Endothelial cell (in vitro differentiated cells): Measurements from ENCODE around the gene TLE2. TPM values are rescaled to one million over a fixed set of nuclear protein-coding genes. Genes with fewer than 3 reads are reported as not detected.

Experiments used
- DNase-seq: peaks from one replicate; pipeline ENCODE4 v3.0.0; 2021; ENCODE audit warnings: low spot score
- H3K27ac Mint-ChIP-seq: one replicate; pipeline ENCODE4 v1.8.0; 2021; ENCODE audit warnings: mixed read lengths, inconsistent platforms; ENCODE audit not compliant: unreplicated experiment
- H3K27me3 Mint-ChIP-seq: one replicate; pipeline ENCODE4 v1.8.0; 2021; ENCODE audit warnings: mild to moderate bottlenecking, moderate library complexity, mixed read lengths, inconsistent platforms; ENCODE audit not compliant: unreplicated experiment
- H3K36me3 Mint-ChIP-seq: one replicate; pipeline ENCODE4 v1.8.0; 2021; ENCODE audit warnings: mild to moderate bottlenecking, low read depth, mixed read lengths, inconsistent platforms; ENCODE audit not compliant: unreplicated experiment
- H3K4me1 Mint-ChIP-seq: one replicate; pipeline ENCODE4 v1.8.0; 2021; ENCODE audit warnings: mild to moderate bottlenecking, mixed read lengths, inconsistent platforms; ENCODE audit not compliant: unreplicated experiment
- H3K4me3 Mint-ChIP-seq: one replicate; pipeline ENCODE4 v1.8.0; 2021; ENCODE audit warnings: mild to moderate bottlenecking, mixed read lengths, inconsistent platforms; ENCODE audit not compliant: unreplicated experiment
- H3K9me3 Mint-ChIP-seq: one replicate; pipeline ENCODE4 v1.8.0; 2021; ENCODE audit warnings: mixed read lengths, inconsistent platforms; ENCODE audit not compliant: unreplicated experiment
- total RNA-seq: library from RNA; stranded (reverse); fragmentation: NEBNext Ultra II Directional; extraction: Animal tissue kit (Norgen Biotek cat#: 25700); gene quantifications from one replicate; pipeline ENCODE4 v1.2.1, GENCODE V29; 2021; ENCODE audit not compliant: unreplicated experiment
- TF ChIP-seq, protein P1 (sequence below): fragments of 200-600 bp; sonication (generic); IDR thresholded peaks from one replicate; pipeline ENCODE4 v1.5.0; 2021; ENCODE audit warnings: antibody characterized with exemption; ENCODE audit not compliant: unreplicated experiment

The TLE2 gene
- total RNA-seq, 1 donor from 2014 or later: 5.7 TPM

DNA sequence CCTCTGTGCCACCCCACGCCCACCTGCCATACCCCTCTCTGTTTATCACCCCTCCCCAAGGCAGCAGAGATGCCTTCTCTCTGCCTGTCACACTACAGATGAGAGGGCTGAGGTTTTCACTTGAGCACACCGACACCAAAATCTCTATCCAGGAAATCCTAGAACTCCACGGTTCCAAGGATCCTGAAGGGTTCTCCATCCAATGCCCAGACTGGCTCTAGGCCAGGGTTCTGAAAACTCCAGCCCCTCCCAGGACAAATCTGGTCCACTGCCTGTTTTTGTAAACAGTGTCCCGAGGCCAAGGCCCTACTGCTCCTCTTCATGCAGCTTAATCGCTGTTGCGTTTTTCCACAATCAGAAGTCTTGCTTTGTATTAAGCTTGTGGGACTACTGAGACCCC is 20.1 kb downstream of the TLE2 start:
- H3K27me3 Mint-ChIP-seq: peaks cover 8% of the 10 kb centered on the region
- H3K27ac Mint-ChIP-seq: no peak overlapping the region
- no peaks in the 10 kb centered on the region for H3K4me1 Mint-ChIP-seq
- H3K36me3 Mint-ChIP-seq: no peaks in the 10 kb centered on the region
- no peaks in the 10 kb centered on the region for H3K9me3 Mint-ChIP-seq
- H3K4me3 Mint-ChIP-seq: no peak overlapping the region
- no peak for DNase-seq
- TF ChIP-seq, protein P1, sequence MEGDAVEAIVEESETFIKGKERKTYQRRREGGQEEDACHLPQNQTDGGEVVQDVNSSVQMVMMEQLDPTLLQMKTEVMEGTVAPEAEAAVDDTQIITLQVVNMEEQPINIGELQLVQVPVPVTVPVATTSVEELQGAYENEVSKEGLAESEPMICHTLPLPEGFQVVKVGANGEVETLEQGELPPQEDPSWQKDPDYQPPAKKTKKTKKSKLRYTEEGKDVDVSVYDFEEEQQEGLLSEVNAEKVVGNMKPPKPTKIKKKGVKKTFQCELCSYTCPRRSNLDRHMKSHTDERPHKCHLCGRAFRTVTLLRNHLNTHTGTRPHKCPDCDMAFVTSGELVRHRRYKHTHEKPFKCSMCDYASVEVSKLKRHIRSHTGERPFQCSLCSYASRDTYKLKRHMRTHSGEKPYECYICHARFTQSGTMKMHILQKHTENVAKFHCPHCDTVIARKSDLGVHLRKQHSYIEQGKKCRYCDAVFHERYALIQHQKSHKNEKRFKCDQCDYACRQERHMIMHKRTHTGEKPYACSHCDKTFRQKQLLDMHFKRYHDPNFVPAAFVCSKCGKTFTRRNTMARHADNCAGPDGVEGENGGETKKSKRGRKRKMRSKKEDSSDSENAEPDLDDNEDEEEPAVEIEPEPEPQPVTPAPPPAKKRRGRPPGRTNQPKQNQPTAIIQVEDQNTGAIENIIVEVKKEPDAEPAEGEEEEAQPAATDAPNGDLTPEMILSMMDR: no peak

DNA sequence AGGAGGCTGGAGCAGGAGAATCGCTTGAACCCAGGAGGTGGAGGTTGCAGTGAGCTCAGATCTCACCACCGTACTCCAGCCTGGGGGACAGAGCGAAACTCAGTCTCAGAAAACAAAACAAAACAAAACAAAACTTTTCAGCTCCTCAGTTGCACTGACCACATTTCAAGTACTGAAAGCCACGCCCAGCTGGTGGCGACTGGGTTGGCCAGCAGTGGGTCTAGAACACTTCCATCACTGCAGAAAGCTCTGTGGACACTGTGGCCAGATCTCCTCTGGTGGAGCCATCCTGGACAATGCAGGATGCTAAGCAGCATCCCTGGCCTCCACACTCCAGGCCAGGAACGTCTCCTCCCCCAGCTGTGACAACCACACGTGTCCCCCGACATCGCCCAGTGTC is 21.1 kb downstream of the TLE2 start:
- no peak overlapping the region for H3K27ac Mint-ChIP-seq
- no peak for DNase-seq

GRCh38 chr19:3006075-3006767 is 22.9 kb downstream of the TLE2 start:
- no peaks in the 10 kb centered on the region for H3K4me1 Mint-ChIP-seq
- H3K27ac Mint-ChIP-seq: no peak overlapping the region
- H3K4me3 Mint-ChIP-seq: no peak overlapping the region
- no peaks in the 10 kb centered on the region for H3K36me3 Mint-ChIP-seq
- DNase-seq: no peak
- TF ChIP-seq, protein P1: no peak
- H3K9me3 Mint-ChIP-seq: no peaks in the 10 kb centered on the region
- H3K27me3 Mint-ChIP-seq: peaks cover 4% of the 10 kb centered on the region

More for the DNA sequence above, 21.1 kb downstream of the TLE2 start:
- Mint-ChIP-seq H3K27me3 (peaks cover 10% of the 10 kb centered on the region), H3K9me3 (no peaks in the 10 kb centered on the region), H3K36me3 (no peaks in the 10 kb centered on the region), H3K4me1 (no peaks in the 10 kb centered on the region), H3K4me3 (no peak overlapping the region)
- TF ChIP-seq, protein P1: no peak

GRCh38 chr19:3005345-3005744 is 23.7 kb downstream of the TLE2 start:
- Mint-ChIP-seq H3K36me3 (no peaks in the 10 kb centered on the region), H3K4me1 (no peaks in the 10 kb centered on the region), H3K9me3 (no peaks in the 10 kb centered on the region), H3K27me3 (peaks cover 4% of the 10 kb centered on the region), H3K4me3 (no peak overlapping the region), H3K27ac (no peak overlapping the region)
- TF ChIP-seq, protein P1: no peak
- DNase-seq: no peak

GRCh38 chr19:3004522-3004921 is 24.6 kb downstream of the TLE2 start:
- H3K36me3 Mint-ChIP-seq: no peaks in the 10 kb centered on the region
- no peak overlapping the region for H3K4me3 Mint-ChIP-seq
- TF ChIP-seq, protein P1: no peak
- no peaks in the 10 kb centered on the region for H3K9me3 Mint-ChIP-seq
- peaks cover 2% of the 10 kb centered on the region for H3K27me3 Mint-ChIP-seq
- DNase-seq: no peak
- H3K27ac Mint-ChIP-seq: no peak overlapping the region
- H3K4me1 Mint-ChIP-seq: no peaks in the 10 kb centered on the region
